Nephron progenitor cell (in vitro differentiated cells): ENCODE results near the gene ARID3B.

Experiments
- DNase-seq: peaks from one replicate; pipeline ENCODE4 v3.0.0; 2021
- H3K27ac Mint-ChIP-seq: 2 replicates; pipeline ENCODE4 v1.8.0; 2021; ENCODE audit warnings: mild to moderate bottlenecking, moderate library complexity, mixed read lengths
- H3K27me3 Mint-ChIP-seq: 2 replicates; pipeline ENCODE4 v1.8.0; 2021; ENCODE audit warnings: mild to moderate bottlenecking, low read depth, mixed read lengths; ENCODE audit not compliant: poor library complexity
- H3K36me3 Mint-ChIP-seq: 2 replicates; pipeline ENCODE4 v1.8.0; 2021; ENCODE audit warnings: low read depth, mixed read lengths
- H3K4me1 Mint-ChIP-seq: 2 replicates; pipeline ENCODE4 v1.8.0; 2021; ENCODE audit warnings: mixed read lengths
- H3K4me3 Mint-ChIP-seq: 2 replicates; pipeline ENCODE4 v1.8.0; 2021; ENCODE audit warnings: mild to moderate bottlenecking, moderate library complexity, mixed read lengths
- H3K9me3 Mint-ChIP-seq: 2 replicates; pipeline ENCODE4 v1.8.0; 2021; ENCODE audit warnings: mild to moderate bottlenecking, moderate library complexity, mixed read lengths
- CTCF ChIP-seq: fragments of 200-600 bp; sonication (generic); IDR thresholded peaks from 2 replicates; pipeline ENCODE4 v1.5.0; 2021; ENCODE audit warnings: antibody characterized with exemption

ARID3B gene

GRCh38 chr15:74517096-74517495 lies 23.9 kb upstream of the ARID3B start:
- Mint-ChIP-seq H3K4me1 (no peaks in the 10 kb centered on the region), H3K9me3 (no peaks in the 10 kb centered on the region), H3K27me3 (no peaks in the 10 kb centered on the region), H3K4me3 (no peak overlapping the region), H3K36me3 (no peaks in the 10 kb centered on the region), H3K27ac (no peak overlapping the region)
- no peak for DNase-seq
- TF ChIP-seq CTCF: no peak

DNA sequence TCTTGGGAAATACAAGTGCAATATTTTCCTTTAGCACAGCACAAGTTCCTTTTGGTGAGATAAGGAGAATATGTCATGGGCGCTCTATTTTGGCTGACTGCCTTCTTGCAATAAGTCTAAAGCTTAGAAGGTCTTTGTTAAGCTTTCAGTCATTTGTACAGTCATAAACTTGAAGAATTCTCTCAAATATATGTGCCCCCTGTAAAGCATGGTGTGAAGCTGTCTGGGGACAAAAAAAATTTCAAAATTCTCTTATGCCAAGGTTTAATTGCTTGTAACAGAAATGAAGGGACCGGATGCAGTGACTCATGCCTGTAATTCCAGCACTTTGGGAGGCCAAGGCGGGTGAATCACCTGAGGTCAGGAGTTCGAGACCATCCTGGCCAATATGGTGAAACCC lies 21.7 kb upstream of the ARID3B start:
- H3K4me3 Mint-ChIP-seq: no peak overlapping the region
- no peak for DNase-seq
- H3K36me3 Mint-ChIP-seq: no peaks in the 10 kb centered on the region
- no peaks in the 10 kb centered on the region for H3K4me1 Mint-ChIP-seq
- no peaks in the 10 kb centered on the region for H3K27me3 Mint-ChIP-seq
- no peaks in the 10 kb centered on the region for H3K9me3 Mint-ChIP-seq
- no peak overlapping the region for H3K27ac Mint-ChIP-seq
- TF ChIP-seq CTCF: no peak

GRCh38 chr15:74520407-74520806 lies 20.6 kb upstream of the ARID3B start:
- no peak overlapping the region for H3K4me3 Mint-ChIP-seq
- no peak for TF ChIP-seq CTCF
- H3K4me1 Mint-ChIP-seq: no peaks in the 10 kb centered on the region
- no peaks in the 10 kb centered on the region for H3K27me3 Mint-ChIP-seq
- DNase-seq: no peak
- H3K36me3 Mint-ChIP-seq: no peaks in the 10 kb centered on the region
- H3K27ac Mint-ChIP-seq: no peak overlapping the region
- no peaks in the 10 kb centered on the region for H3K9me3 Mint-ChIP-seq

GRCh38 chr15:74523982-74524381 lies 17.0 kb upstream of the ARID3B start:
- H3K9me3 Mint-ChIP-seq: no peaks in the 10 kb centered on the region
- no peaks in the 10 kb centered on the region for H3K4me1 Mint-ChIP-seq
- no peaks in the 10 kb centered on the region for H3K27me3 Mint-ChIP-seq
- no peak for TF ChIP-seq CTCF
- H3K4me3 Mint-ChIP-seq: no peak overlapping the region
- H3K27ac Mint-ChIP-seq: no peak overlapping the region
- no peaks in the 10 kb centered on the region for H3K36me3 Mint-ChIP-seq
- DNase-seq: no peak

DNA sequence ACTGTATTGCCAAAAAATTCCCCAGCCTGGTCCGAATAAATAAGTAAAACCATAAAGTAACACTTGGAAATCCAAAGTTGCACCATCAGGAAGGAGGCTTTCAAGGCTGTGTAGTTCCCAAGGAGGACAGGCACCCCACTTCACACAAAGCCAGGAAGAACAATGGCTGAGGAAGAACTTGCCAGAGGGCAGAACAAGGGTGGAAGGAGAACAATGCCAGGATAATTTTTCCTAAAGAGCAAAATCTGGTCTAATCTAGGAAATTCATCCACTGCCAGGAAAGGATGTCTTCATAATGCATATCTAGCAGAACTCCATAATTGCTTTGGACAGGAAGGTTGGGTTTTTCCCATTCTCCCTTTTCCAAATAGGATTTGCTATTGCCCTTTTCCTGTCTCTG lies 15.7 kb upstream of the ARID3B start:
- Mint-ChIP-seq H3K4me1 (peaks cover 7% of the 10 kb centered on the region), H3K27ac (no peak overlapping the region), H3K9me3 (no peaks in the 10 kb centered on the region), H3K36me3 (no peaks in the 10 kb centered on the region), H3K4me3 (no peak overlapping the region), H3K27me3 (no peaks in the 10 kb centered on the region)
- DNase-seq: no peak
- TF ChIP-seq CTCF: no peak

- H3K4me1 Mint-ChIP-seq: peaks cover 11% of the 10 kb centered on the region
- no peaks in the 10 kb centered on the region for H3K36me3 Mint-ChIP-seq
- no peaks in the 10 kb centered on the region for H3K9me3 Mint-ChIP-seq
- TF ChIP-seq CTCF: no peak
- no peak overlapping the region for H3K4me3 Mint-ChIP-seq
- H3K27me3 Mint-ChIP-seq: no peaks in the 10 kb centered on the region
- no peak for DNase-seq
- H3K27ac Mint-ChIP-seq: no peak overlapping the region
Measured at GRCh38 chr15:74525945-74526344, 15.1 kb upstream of the ARID3B start.
